Measurements from ENCODE around the gene MMEL1. TPM values are rescaled to one million over a fixed set of nuclear protein-coding genes. Genes with fewer than 3 reads are reported as not detected.

Gene MMEL1
- total and polyA plus RNA-seq, 2 donors from 2014 or later: 4.0 to 8.5 TPM

GRCh38 chr1:2546515-2547209 lies 86.2 kb downstream of the MMEL1 start:
- FAIRE-seq (no peak), DNase-seq (peak; percentile 74 to 96 (median 89))
- H3K36me3 ChIP-seq (ENCODE audit: control insufficient read depth in 2 of 3, insufficient read depth in 3 of 3, low read length in 3 of 3): no peaks in the 10 kb centered on the region
- no peak for TF ChIP-seq CTCF (IDR thresholded peaks at IDR 0.05; ENCODE audit: borderline replicate concordance, extremely low read depth, insufficient read depth)
- H3K9me3 ChIP-seq (ENCODE audit: control insufficient read depth in 2 of 3, insufficient read depth in 1 of 3, low read length in 3 of 3): no peaks in the 10 kb centered on the region
- peaks cover 0 to 36% (median 18%) of the 10 kb centered on the region in 3 donors for H3K4me1 ChIP-seq (ENCODE audit: control insufficient read depth in 2 of 3, insufficient read depth in 2 of 3, low read depth in 1 of 3, low read length in 3 of 3)
- no peaks in the 10 kb centered on the region for H3K27me3 ChIP-seq (ENCODE audit: control insufficient read depth, insufficient read depth, low read length)
- peak overlapping the region; percentile 91 to 99 for H3K27ac ChIP-seq (ENCODE audit: low read depth in 2 of 2, low read length in 2 of 2)
- intact Hi-C loops (cut with DNase I): loop anchor here (10.0 kb wide), 1 partner anchor 132 kb away; the partner anchor contains the start of gene PEX10
- H3K9ac ChIP-seq (ENCODE audit: low read length in 3 of 3): peak overlapping the region in 1 of 3 donors; percentile 41
- H3K4me3 ChIP-seq (ENCODE audit: low read length in 3 of 3): peak overlapping the region in 2 of 3 donors; percentile 28 to 61

GRCh38 chr1:2545754-2546514 lies 86.9 kb downstream of the MMEL1 start:
- DNase-seq (peak; percentile 93 to 97 (median 94)), FAIRE-seq (no peak)
- Histone ChIP-seq H3K4me1 (ENCODE audit: control insufficient read depth in 2 of 3, insufficient read depth in 2 of 3, low read depth in 1 of 3, low read length in 3 of 3) (peaks cover 0 to 36% (median 18%) of the 10 kb centered on the region in 3 donors), H3K36me3 (ENCODE audit: control insufficient read depth in 2 of 3, insufficient read depth in 3 of 3, low read length in 3 of 3) (no peaks in the 10 kb centered on the region), H3K9me3 (ENCODE audit: control insufficient read depth in 2 of 3, insufficient read depth in 1 of 3, low read length in 3 of 3) (no peaks in the 10 kb centered on the region), H3K27me3 (ENCODE audit: control insufficient read depth, insufficient read depth, low read length) (no peaks in the 10 kb centered on the region), H3K9ac (ENCODE audit: low read length in 3 of 3) (no peak overlapping the region), H3K4me3 (ENCODE audit: low read length in 3 of 3) (peak overlapping the region in 2 of 3 donors; percentile 28 to 61), H3K27ac (ENCODE audit: low read depth in 2 of 2, low read length in 2 of 2) (peak overlapping the region; percentile 86 to 91)
- TF ChIP-seq CTCF (IDR thresholded peaks at IDR 0.05; ENCODE audit: borderline replicate concordance, extremely low read depth, insufficient read depth): no peak
- intact Hi-C loops (cut with DNase I): loop anchor here (10.0 kb wide), 1 partner anchor 131 kb away; the partner anchor contains the start of gene PEX10

- FAIRE-seq: no peak
- Histone ChIP-seq H3K4me1 (ENCODE audit: control insufficient read depth in 2 of 3, insufficient read depth in 2 of 3, low read depth in 1 of 3, low read length in 3 of 3) (peaks cover 0 to 36% (median 18%) of the 10 kb centered on the region in 3 donors), H3K4me3 (ENCODE audit: low read length in 3 of 3) (no peak overlapping the region), H3K9me3 (ENCODE audit: control insufficient read depth in 2 of 3, insufficient read depth in 1 of 3, low read length in 3 of 3) (no peaks in the 10 kb centered on the region), H3K27me3 (ENCODE audit: control insufficient read depth, insufficient read depth, low read length) (no peaks in the 10 kb centered on the region), H3K27ac (ENCODE audit: low read depth in 2 of 2, low read length in 2 of 2) (no peak overlapping the region), H3K36me3 (ENCODE audit: control insufficient read depth in 2 of 3, insufficient read depth in 3 of 3, low read length in 3 of 3) (no peaks in the 10 kb centered on the region), H3K9ac (ENCODE audit: low read length in 3 of 3) (no peak overlapping the region)
- DNase-seq: no peak
- intact Hi-C loops (cut with DNase I): loop anchor here (10.0 kb wide), 1 partner anchor 130 kb away; the partner anchor contains the start of gene PEX10
- TF ChIP-seq CTCF (IDR thresholded peaks at IDR 0.05; ENCODE audit: borderline replicate concordance, extremely low read depth, insufficient read depth): no peak
Measured at GRCh38 chr1:2544875-2545640, 87.8 kb downstream of the MMEL1 start.
